Fibroblast of mammary gland (primary cell): ENCODE data around the gene IFIT1.

Experiments
- DNase-seq: peaks from one replicate; pipeline ENCODE4 v3.0.0-alpha.2; 2010; ENCODE audit warnings: low read depth
- H3K4me3 ChIP-seq: 2 replicates; pipeline ENCODE4 v1.5.1; 2011; ENCODE audit warnings: low read depth, mild to moderate bottlenecking, low read length, moderate library complexity; ENCODE audit not compliant: control insufficient read depth
- TF ChIP-seq, protein P1 (sequence below): conservative IDR thresholded peaks from 2 replicates; pipeline ENCODE4 v1.5.1; 2011; ENCODE audit warnings: low read depth, low read length, inconsistent platforms; ENCODE audit not compliant: control insufficient read depth, insufficient read depth

IFIT1 gene

DNA sequence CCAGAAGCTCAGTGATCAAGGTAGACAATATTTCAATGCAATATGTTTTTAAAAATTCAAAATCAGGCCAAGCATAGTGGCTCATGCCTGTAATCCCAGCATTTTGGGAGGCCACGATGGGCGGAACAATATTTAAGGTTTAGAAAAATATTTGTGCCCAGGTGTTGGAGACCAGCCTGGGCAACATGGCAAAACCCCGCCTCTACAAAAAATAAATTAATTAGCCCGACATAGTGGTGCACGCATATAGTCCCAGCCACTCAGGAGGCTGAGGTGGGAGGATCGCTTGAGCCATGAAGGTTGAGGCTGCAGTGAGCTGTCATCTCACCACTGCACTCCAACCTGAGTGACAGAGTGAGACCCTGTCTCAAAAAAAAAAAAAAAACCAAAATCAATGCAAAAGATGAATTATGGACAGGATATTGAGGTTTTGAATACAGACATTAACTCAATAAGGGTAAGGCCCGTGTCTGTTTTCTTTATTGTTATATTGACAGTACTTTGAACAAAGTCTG is 21.0 kb downstream of the IFIT1 start:
- no peak for DNase-seq
- H3K4me3 ChIP-seq: peak overlapping the region; percentile 90
- TF ChIP-seq, protein P1, sequence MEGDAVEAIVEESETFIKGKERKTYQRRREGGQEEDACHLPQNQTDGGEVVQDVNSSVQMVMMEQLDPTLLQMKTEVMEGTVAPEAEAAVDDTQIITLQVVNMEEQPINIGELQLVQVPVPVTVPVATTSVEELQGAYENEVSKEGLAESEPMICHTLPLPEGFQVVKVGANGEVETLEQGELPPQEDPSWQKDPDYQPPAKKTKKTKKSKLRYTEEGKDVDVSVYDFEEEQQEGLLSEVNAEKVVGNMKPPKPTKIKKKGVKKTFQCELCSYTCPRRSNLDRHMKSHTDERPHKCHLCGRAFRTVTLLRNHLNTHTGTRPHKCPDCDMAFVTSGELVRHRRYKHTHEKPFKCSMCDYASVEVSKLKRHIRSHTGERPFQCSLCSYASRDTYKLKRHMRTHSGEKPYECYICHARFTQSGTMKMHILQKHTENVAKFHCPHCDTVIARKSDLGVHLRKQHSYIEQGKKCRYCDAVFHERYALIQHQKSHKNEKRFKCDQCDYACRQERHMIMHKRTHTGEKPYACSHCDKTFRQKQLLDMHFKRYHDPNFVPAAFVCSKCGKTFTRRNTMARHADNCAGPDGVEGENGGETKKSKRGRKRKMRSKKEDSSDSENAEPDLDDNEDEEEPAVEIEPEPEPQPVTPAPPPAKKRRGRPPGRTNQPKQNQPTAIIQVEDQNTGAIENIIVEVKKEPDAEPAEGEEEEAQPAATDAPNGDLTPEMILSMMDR: no peak

DNA sequence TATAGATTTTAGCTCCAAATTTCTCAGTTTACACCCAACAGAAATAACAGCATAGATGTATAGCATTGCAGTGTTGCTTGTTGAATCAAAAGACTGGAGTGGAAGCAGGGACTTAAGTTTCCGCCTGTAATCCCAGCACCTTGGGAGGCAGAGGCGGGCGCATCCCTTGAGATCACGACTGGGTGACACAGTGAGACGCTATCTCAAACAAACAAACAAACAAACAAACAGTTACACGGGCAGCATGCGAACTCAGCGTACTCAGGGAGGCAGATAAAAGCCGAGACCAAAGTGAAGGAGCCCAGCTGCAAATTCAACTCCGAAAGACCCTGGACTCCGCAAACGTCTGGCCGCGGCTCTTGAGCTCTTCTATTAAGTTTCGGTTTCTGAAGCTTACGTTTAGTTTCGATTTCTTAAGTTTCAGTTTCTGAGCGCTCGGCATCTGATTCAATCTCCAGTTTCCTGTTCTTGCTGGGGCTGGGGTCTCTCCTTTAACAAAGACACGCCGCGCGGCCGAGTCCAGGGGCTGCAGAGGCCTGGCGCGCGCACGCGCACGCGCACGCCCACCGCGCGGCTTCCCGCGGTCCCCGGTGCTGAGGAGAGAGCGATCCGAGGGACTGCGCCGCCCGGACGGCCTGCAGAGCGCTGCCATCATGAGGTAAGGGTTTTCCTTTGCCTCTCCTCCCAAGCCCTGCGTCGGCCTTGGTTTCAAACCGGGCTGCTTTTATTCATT is 21.9 kb downstream of the IFIT1 start, which contains the start of gene IFIT5:
Gene IFIT5 (plus strand): TSS at position 423 of the 733 bp plus-strand sequence. CDS start 231 bp downstream, at position 654.
- H3K4me3 ChIP-seq: peak within 1 kb of the TSS; percentile 90
- TF ChIP-seq, protein P1: no peak
- DNase-seq: peak; percentile 63

DNA sequence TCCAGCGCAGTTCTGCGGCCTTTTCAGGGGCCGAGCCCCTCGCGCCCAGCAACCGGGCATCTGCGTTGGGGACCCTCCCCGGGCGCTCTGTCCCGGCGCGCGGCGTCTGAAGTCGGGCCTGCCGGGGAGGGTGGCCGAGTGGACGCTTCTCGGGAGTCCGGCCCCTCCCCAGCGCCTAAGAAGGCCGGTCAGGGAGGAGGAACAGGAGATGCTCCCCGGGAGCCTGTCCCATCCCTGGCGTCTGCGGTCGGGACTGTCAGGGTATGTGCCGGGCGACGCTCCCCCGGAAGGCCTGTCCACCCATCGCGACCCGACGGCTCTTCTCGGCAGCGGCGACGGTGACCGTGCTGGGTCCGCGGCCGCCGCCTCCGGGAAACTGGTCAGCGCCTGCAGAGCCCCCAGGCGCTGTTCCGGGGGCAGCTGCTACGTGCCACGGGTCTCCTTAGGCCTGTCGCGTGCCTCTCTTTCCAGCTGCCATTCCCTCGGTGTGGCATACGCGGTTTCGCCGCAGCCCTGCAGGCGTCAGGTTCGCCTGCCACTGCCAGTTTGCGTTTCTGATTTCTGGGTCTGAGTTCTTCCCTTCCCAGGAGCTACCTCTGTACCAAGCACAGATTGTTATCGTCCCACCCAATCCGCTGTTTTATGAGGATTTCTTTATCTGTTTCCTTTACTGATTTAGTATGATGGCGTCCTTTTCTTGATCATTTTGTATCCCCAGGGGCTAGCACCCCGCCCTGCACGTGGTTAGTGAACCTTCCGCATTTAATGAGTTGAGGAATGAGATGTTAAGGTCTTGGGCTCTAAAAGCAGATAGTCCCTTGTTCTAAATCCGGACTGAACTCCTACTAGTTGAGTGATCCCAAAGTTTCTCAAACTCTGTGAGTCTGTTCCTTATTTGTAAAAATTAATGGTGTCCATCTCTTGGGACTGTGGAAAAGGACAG is 22.7 kb downstream of the IFIT1 start:
- TF ChIP-seq, protein P1: no peak
- DNase-seq: peak; percentile 40
- peak overlapping the region; percentile 90 for H3K4me3 ChIP-seq

DNA sequence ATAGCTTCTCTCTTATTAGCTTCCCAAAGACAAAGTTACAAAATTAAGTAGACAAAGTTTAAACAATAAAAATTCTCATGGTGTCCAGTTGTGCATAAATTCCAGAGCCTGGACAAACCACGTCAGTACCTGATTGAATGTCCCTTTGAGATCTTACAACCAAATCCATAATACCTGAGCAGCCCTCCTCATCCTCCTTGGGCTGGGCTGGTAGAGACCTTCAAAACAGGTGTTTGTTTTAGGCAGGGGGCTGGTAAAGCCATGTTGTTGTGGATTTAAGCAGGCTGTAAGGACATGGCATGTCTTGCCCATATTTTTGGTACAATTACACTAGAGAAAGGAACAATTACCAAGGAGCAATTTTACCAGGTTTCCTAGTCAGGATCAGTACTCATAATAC is 24.0 kb downstream of the IFIT1 start:
- TF ChIP-seq, protein P1: no peak
- DNase-seq: no peak
- no peak overlapping the region for H3K4me3 ChIP-seq

DNA sequence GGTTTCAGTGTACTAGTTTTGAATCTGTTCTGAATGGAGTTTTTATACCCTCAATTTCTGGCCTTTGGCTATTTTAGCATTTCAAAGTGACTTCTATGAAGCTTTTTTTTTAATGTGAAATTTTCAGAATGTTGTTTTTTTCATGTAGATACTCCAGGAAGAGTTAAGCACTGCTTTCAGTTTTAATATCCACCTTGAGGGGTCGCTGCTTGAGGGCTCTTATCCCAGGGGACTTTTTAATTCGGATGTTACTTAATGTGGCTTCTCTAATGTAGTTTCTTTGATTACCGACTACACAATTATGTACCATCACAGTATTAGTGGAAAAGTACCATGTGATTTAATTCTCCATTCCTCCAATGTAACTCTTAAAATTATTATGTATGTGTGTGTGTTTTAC is 27.1 kb downstream of the IFIT1 start:
- DNase-seq: peak; percentile 55
- H3K4me3 ChIP-seq: no peak overlapping the region
- TF ChIP-seq, protein P1: peak; percentile 62

DNA sequence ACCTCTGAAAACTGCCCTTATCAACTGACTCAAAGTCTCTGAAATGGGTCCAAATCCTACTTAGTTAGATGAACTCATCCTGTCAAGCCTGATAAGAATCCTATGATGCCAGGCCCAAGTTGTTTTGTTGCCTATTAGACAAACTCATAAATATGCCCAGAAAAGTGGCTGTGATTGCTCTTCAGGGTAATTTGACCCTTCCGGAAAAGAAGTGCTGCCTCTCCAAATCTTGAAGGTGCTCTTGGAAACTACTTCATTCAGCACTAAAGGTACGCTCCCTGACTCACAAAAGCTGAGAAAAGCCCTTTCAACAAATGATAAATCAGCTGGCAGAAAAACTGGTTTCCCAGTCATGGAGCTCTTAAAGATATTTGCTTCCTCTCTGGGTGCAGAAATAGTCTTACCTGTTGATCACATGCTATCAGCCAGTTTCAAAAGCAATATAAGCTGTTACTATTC is 28.6 kb downstream of the IFIT1 start:
- TF ChIP-seq, protein P1: no peak
- no peak overlapping the region for H3K4me3 ChIP-seq
- DNase-seq: no peak
